Caco-2 (cell line): ENCODE data around the gene RAB3C. TPM values are rescaled to one million over a fixed set of nuclear protein-coding genes. Genes with fewer than 3 reads are reported as not detected.

Experiments
- BruUV-seq: library from RNA; stranded (reverse); fragments of 400-500 nt; replicated peaks from 2 replicates; lab custom pipeline; 2021; lab: Mats Ljungman, UMichigan
- CTCF ChIA-PET: fragments of 300-600 bp; sonication (Branson Sonifier 250); formaldehyde crosslinking; loops from one replicate; lab custom pipeline; 2022; ENCODE audit warnings: antibody characterized with exemption; lab: Charles Lee
- POLR2A ChIA-PET: fragments of 300-600 bp; sonication (Branson Sonifier 250); formaldehyde crosslinking; loops from one replicate; lab custom pipeline; 2022; ENCODE audit warnings: antibody characterized with exemption; lab: Charles Lee
- DNase-seq, 2 experiments: peaks; one replicate each; pipeline versions ENCODE4 v3.0.0 to v3.0.0-alpha.2; 2020 to 2022
- H3K27me3 ChIP-seq: replicated peaks from 2 replicates; pipeline ENCODE4 v1.6.0; 2011; ENCODE audit warnings: low read length; ENCODE audit not compliant: control insufficient read depth, insufficient read depth
- H3K36me3 ChIP-seq: 2 replicates; pipeline ENCODE4 v1.5.1; 2011; ENCODE audit warnings: low read length; ENCODE audit not compliant: control insufficient read depth, insufficient read depth
- H3K4me1 ChIP-seq: fragments of 250-450 bp; sonication (Bioruptor Pico); 2 replicates; pipeline ENCODE4 v1.5.1; 2020; ENCODE audit warnings: mild to moderate bottlenecking
- H3K4me3 ChIP-seq: 2 replicates; pipeline ENCODE4 v1.5.1; 2011; ENCODE audit warnings: low read depth, mild to moderate bottlenecking, control low read depth, low read length
- H3K9me3 ChIP-seq: fragments of 250-450 bp; sonication (Bioruptor Pico); 2 replicates; pipeline ENCODE4 v1.5.1; 2020; ENCODE audit warnings: mild to moderate bottlenecking, moderate library complexity
- H3K27ac Mint-ChIP-seq: one replicate; pipeline ENCODE4 v1.8.0; 2022; ENCODE audit warnings: mixed read lengths; ENCODE audit not compliant: unreplicated experiment
- H3K27me3 Mint-ChIP-seq: one replicate; pipeline ENCODE4 v1.8.0; 2022; ENCODE audit warnings: mixed read lengths; ENCODE audit not compliant: insufficient read depth, unreplicated experiment
- H3K36me3 Mint-ChIP-seq: one replicate; pipeline ENCODE4 v1.8.0; 2022; ENCODE audit warnings: mild to moderate bottlenecking, mixed read lengths; ENCODE audit not compliant: insufficient read depth, unreplicated experiment
- H3K4me1 Mint-ChIP-seq: one replicate; pipeline ENCODE4 v1.8.0; 2022; ENCODE audit warnings: low read depth, mixed read lengths; ENCODE audit not compliant: unreplicated experiment
- H3K4me3 Mint-ChIP-seq: one replicate; pipeline ENCODE4 v1.8.0; 2022; ENCODE audit warnings: mild to moderate bottlenecking, moderate library complexity, mixed read lengths; ENCODE audit not compliant: unreplicated experiment
- H3K9me3 Mint-ChIP-seq: one replicate; pipeline ENCODE4 v1.8.0; 2022; ENCODE audit warnings: mixed read lengths; ENCODE audit not compliant: unreplicated experiment
- CTCF ChIP-seq, 2 experiments: fragments of 200-600 bp in 1 of 2; IDR thresholded peaks; 1 replicate in 1 of 2; 2 replicates in 1 of 2; pipeline versions ENCODE4 v1.5.1 to v1.8.0; 2011 to 2022; ENCODE audit warnings: antibody characterized with exemption in 1 of 2, control low read depth in 1 of 2, inconsistent platforms in 1 of 2, low read depth in 1 of 2, low read length in 1 of 2, mild to moderate bottlenecking in 1 of 2, moderate library complexity in 1 of 2; ENCODE audit not compliant: insufficient read depth in 1 of 2, severe bottlenecking in 1 of 2, unreplicated experiment in 1 of 2
- intact Hi-C: fragments of 100-400 bp; cut with micrococcal nuclease; formaldehyde crosslinking; loops from one replicate; pipeline ENCODE4 v1.10.0; 2022; ENCODE audit not compliant: unreplicated experiment
- total RNA-seq: library from RNA; stranded (reverse); gene quantifications from 2 replicates; pipeline ENCODE4 v1.2.3, GENCODE V29; 2022

RAB3C gene
- total RNA-seq, 1 experiment from 2014 or later: not detected

GRCh38 chr5:58893551-58893950 lies 310.7 kb downstream of the RAB3C start:
- Mint-ChIP-seq H3K4me3 (no peak overlapping the region), H3K9me3 (no peaks in the 10 kb centered on the region), H3K36me3 (no peaks in the 10 kb centered on the region), H3K27ac (no peak overlapping the region), H3K4me1 (peaks cover 14% of the 10 kb centered on the region), H3K27me3 (no peaks in the 10 kb centered on the region)
- no TSS peak for BruUV-seq
- no peak for TF ChIP-seq CTCF (IDR thresholded peaks at IDR 0.05; ENCODE audit: insufficient read depth in 1 of 2, low read depth in 1 of 2, low read length in 1 of 2, severe bottlenecking in 1 of 2, unreplicated experiment in 1 of 2)
- Histone ChIP-seq H3K27me3 (no peaks in the 10 kb centered on the region), H3K36me3 (no peaks in the 10 kb centered on the region), H3K4me1 (peaks cover 7% of the 10 kb centered on the region), H3K4me3 (no peak overlapping the region), H3K9me3 (no peaks in the 10 kb centered on the region)
- POLR2A ChIA-PET: no interaction called here
- DNase-seq: no peak
- intact Hi-C loops: no loop called here
- CTCF ChIA-PET: interaction anchor here (0.7 to 1.1 kb wide), 3 partner anchors 9 to 73 kb away, joined by 3 read pairs; no protein-coding TSS in a partner anchor

- no peak for DNase-seq
- intact Hi-C loops: no loop called here
- Mint-ChIP-seq H3K4me3 (no peak overlapping the region), H3K27me3 (no peaks in the 10 kb centered on the region), H3K27ac (no peak overlapping the region), H3K36me3 (no peaks in the 10 kb centered on the region), H3K9me3 (no peaks in the 10 kb centered on the region), H3K4me1 (no peaks in the 10 kb centered on the region)
- CTCF ChIA-PET: interaction anchor here (0.7 to 1.2 kb wide), 2 partner anchors 11 to 450 kb away, joined by 3 to 5 read pairs; no protein-coding TSS in a partner anchor
- BruUV-seq: no TSS peak
- TF ChIP-seq CTCF (IDR thresholded peaks at IDR 0.05; ENCODE audit: insufficient read depth in 1 of 2, low read depth in 1 of 2, low read length in 1 of 2, severe bottlenecking in 1 of 2, unreplicated experiment in 1 of 2): no peak
- POLR2A ChIA-PET: no interaction called here
- Histone ChIP-seq H3K36me3 (no peaks in the 10 kb centered on the region), H3K4me3 (no peak overlapping the region), H3K4me1 (no peaks in the 10 kb centered on the region; the same call in 1 of the 2 replicates), H3K27me3 (no peaks in the 10 kb centered on the region), H3K9me3 (no peaks in the 10 kb centered on the region)
Measured at GRCh38 chr5:58898006-58898405, 315.1 kb downstream of the RAB3C start.

- H3K4me1 Mint-ChIP-seq: no peaks in the 10 kb centered on the region
- no peak overlapping the region for H3K4me3 Mint-ChIP-seq
- Histone ChIP-seq H3K4me3 (no peak overlapping the region), H3K4me1 (no peaks in the 10 kb centered on the region; the same call in 1 of the 2 replicates), H3K36me3 (no peaks in the 10 kb centered on the region), H3K27me3 (no peaks in the 10 kb centered on the region), H3K9me3 (no peaks in the 10 kb centered on the region)
- intact Hi-C loops: no loop called here
- TF ChIP-seq CTCF (IDR thresholded peaks at IDR 0.05; ENCODE audit: insufficient read depth in 1 of 2, low read depth in 1 of 2, low read length in 1 of 2, severe bottlenecking in 1 of 2, unreplicated experiment in 1 of 2): no peak
- POLR2A ChIA-PET: no interaction called here
- DNase-seq: no peak
- H3K9me3 Mint-ChIP-seq: no peaks in the 10 kb centered on the region
- no peaks in the 10 kb centered on the region for H3K27me3 Mint-ChIP-seq
- no TSS peak for BruUV-seq
- H3K27ac Mint-ChIP-seq: peak overlapping the region; percentile 13
- H3K36me3 Mint-ChIP-seq: no peaks in the 10 kb centered on the region
- CTCF ChIA-PET: interaction anchor here (0.7 to 1.2 kb wide), 2 partner anchors 12 to 450 kb away, joined by 3 to 5 read pairs; no protein-coding TSS in a partner anchor
Measured at GRCh38 chr5:58898538-58898937, 315.7 kb downstream of the RAB3C start.
